ENCODE measurements around the gene ATRNL1. TPM values are rescaled to one million over a fixed set of nuclear protein-coding genes. Genes with fewer than 3 reads are reported as not detected.

The ATRNL1 gene
- total and polyA plus RNA-seq, 2 donors from 2014 or later, result 2.4 to 7.1 TPM

DNA sequence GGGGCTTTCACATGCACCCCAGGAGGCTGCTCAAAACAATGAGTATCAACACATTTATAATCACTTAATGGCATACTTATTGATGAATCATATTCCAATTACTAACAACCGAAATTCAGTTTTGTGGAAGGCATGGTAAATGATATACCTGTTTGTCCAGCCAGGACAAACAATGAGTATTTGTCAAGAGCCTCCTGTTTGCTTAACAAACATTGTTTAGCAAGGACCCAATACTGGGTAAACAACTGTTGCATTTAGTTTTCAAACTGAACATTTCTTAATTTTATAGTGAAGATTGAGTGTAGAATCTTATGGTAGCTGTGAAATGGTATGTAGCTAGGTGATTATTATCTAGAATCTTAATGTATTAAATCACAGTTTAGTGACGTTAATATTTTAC is 473.7 kb downstream of the ATRNL1 start:
- no peaks in the 10 kb centered on the region for H3K36me3 ChIP-seq (ENCODE audit: control insufficient read depth in 2 of 3, insufficient read depth in 3 of 3, low read length in 3 of 3)
- FAIRE-seq, result no peak
- intact Hi-C loops (cut with DNase I), result no loop called here
- no peak for DNase-seq
- no peaks in the 10 kb centered on the region for H3K4me1 ChIP-seq (ENCODE audit: control insufficient read depth in 2 of 3, insufficient read depth in 2 of 3, low read depth in 1 of 3, low read length in 3 of 3)
- no peak overlapping the region for H3K4me3 ChIP-seq (ENCODE audit: low read length in 3 of 3)
- H3K27ac ChIP-seq (ENCODE audit: low read depth in 2 of 2, low read length in 2 of 2), result no peak overlapping the region
- H3K27me3 ChIP-seq (ENCODE audit: control insufficient read depth, insufficient read depth, low read length), result no peaks in the 10 kb centered on the region
- TF ChIP-seq, protein P1, sequence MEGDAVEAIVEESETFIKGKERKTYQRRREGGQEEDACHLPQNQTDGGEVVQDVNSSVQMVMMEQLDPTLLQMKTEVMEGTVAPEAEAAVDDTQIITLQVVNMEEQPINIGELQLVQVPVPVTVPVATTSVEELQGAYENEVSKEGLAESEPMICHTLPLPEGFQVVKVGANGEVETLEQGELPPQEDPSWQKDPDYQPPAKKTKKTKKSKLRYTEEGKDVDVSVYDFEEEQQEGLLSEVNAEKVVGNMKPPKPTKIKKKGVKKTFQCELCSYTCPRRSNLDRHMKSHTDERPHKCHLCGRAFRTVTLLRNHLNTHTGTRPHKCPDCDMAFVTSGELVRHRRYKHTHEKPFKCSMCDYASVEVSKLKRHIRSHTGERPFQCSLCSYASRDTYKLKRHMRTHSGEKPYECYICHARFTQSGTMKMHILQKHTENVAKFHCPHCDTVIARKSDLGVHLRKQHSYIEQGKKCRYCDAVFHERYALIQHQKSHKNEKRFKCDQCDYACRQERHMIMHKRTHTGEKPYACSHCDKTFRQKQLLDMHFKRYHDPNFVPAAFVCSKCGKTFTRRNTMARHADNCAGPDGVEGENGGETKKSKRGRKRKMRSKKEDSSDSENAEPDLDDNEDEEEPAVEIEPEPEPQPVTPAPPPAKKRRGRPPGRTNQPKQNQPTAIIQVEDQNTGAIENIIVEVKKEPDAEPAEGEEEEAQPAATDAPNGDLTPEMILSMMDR (IDR thresholded peaks at IDR 0.05; ENCODE audit: borderline replicate concordance, extremely low read depth, insufficient read depth), result no peak
- H3K9me3 ChIP-seq (ENCODE audit: control insufficient read depth in 2 of 3, insufficient read depth in 1 of 3, low read length in 3 of 3), result no peaks in the 10 kb centered on the region
- no peak overlapping the region for H3K9ac ChIP-seq (ENCODE audit: low read length in 3 of 3)

DNA sequence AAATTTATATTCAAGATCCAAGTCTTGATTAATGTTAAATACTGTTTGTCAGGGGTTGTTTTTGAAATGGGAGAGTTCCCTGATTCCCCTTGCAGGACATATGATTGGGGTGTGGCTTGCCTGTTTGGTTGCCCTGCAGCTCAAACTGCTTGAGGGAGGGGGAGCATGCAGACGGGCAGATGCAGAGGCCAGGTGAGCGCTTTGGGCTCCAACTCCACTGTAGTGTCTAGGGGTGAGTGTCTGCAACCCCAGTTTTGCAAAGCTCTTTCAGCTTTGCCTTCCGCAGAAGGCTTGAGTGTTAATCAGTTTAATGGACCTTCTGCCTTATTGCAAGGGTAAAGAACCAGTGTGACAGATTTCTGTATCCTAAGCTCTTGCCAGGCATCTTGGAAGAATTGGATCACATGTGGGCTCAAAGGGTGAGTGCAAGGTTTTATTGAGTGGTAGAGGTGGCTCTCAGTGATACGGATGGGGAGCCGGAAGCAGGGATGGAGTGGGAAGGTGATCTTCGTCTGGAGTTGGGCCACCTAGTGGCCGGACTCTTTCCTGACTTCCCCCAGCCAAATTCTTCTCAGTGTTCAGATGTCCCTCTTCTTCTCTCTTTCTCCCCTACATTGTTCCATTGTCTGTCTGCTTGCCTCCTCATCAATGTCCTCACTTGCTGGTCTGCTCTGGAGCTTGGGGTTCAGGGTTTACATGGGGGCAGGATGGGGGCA is 479.7 kb downstream of the ATRNL1 start:
- DNase-seq (no peak), FAIRE-seq (no peak)
- intact Hi-C loops (cut with DNase I), result no loop called here
- Histone ChIP-seq H3K4me3 (ENCODE audit: low read length in 3 of 3) (no peak overlapping the region), H3K4me1 (ENCODE audit: control insufficient read depth in 2 of 3, insufficient read depth in 2 of 3, low read depth in 1 of 3, low read length in 3 of 3) (no peaks in the 10 kb centered on the region), H3K9me3 (ENCODE audit: control insufficient read depth in 2 of 3, insufficient read depth in 1 of 3, low read length in 3 of 3) (no peaks in the 10 kb centered on the region), H3K36me3 (ENCODE audit: control insufficient read depth in 2 of 3, insufficient read depth in 3 of 3, low read length in 3 of 3) (no peaks in the 10 kb centered on the region), H3K9ac (ENCODE audit: low read length in 3 of 3) (no peak overlapping the region), H3K27ac (ENCODE audit: low read depth in 2 of 2, low read length in 2 of 2) (no peak overlapping the region), H3K27me3 (ENCODE audit: control insufficient read depth, insufficient read depth, low read length) (no peaks in the 10 kb centered on the region)
- TF ChIP-seq, protein P1 (IDR thresholded peaks at IDR 0.05; ENCODE audit: borderline replicate concordance, extremely low read depth, insufficient read depth), result no peak

GRCh38 chr10:115580239-115580638 is 487.1 kb downstream of the ATRNL1 start:
- Histone ChIP-seq H3K4me3 (ENCODE audit: low read length in 3 of 3) (no peak overlapping the region), H3K9me3 (ENCODE audit: control insufficient read depth in 2 of 3, insufficient read depth in 1 of 3, low read length in 3 of 3) (peaks cover 0 to 5% (median 0%) of the 10 kb centered on the region in 3 donors), H3K27me3 (ENCODE audit: control insufficient read depth, insufficient read depth, low read length) (no peaks in the 10 kb centered on the region), H3K27ac (ENCODE audit: low read depth in 2 of 2, low read length in 2 of 2) (no peak overlapping the region), H3K9ac (ENCODE audit: low read length in 3 of 3) (no peak overlapping the region), H3K4me1 (ENCODE audit: control insufficient read depth in 2 of 3, insufficient read depth in 2 of 3, low read depth in 1 of 3, low read length in 3 of 3) (no peaks in the 10 kb centered on the region), H3K36me3 (ENCODE audit: control insufficient read depth in 2 of 3, insufficient read depth in 3 of 3, low read length in 3 of 3) (no peaks in the 10 kb centered on the region)
- FAIRE-seq, result no peak
- no peak for DNase-seq
- TF ChIP-seq, protein P1 (IDR thresholded peaks at IDR 0.05; ENCODE audit: borderline replicate concordance, extremely low read depth, insufficient read depth), result no peak
- intact Hi-C loops (cut with DNase I), result no loop called here

All from kidney (tissue), 14 donors.